B cell (primary cell): ENCODE measurements around the gene KIF15. TPM values are rescaled to one million over a fixed set of nuclear protein-coding genes. Genes with fewer than 3 reads are reported as not detected.

ENCODE experiments used
- ATAC-seq: fragments of 200-7000 bp; cut with Tn5 transposase; one replicate; pipeline ENCODE4 v1.10.0; 2021; ENCODE audit warnings: low read depth, mild to moderate bottlenecking, moderate number of reproducible peaks, moderate library complexity
- CTCF ChIA-PET: fragments of 350-600 bp; sonication (Branson Sonifier 250); formaldehyde crosslinking; loops from one replicate; lab custom pipeline; 2021; ENCODE audit warnings: antibody characterized with exemption, inconsistent platforms; lab: Charles Lee
- POLR2A ChIA-PET: fragments of 350-600 bp; sonication (Branson Sonifier 250); formaldehyde crosslinking; loops from one replicate; lab custom pipeline; 2021; ENCODE audit warnings: antibody characterized with exemption; lab: Charles Lee
- DNase-seq: peaks from one replicate; pipeline ENCODE4 v3.0.0; 2013
- H2AFZ ChIP-seq: 2 replicates; pipeline ENCODE4 v1.6.1; 2012; ENCODE audit warnings: mild to moderate bottlenecking, low read depth, low read length; ENCODE audit not compliant: insufficient read depth, poor library complexity, severe bottlenecking
- H3K27ac ChIP-seq, 2 donors: 1 replicate in 1 of 2; 2 replicates in 1 of 2; pipeline ENCODE4 v1.5.1; 2012 to 2013; ENCODE audit warnings: low read length in 2 of 2, mild to moderate bottlenecking in 2 of 2, moderate library complexity in 1 of 2
- H3K27me3 ChIP-seq, 4 experiments: fragments of 200-600 bp in 1 of 4; sonication (generic) in 1 of 4; replicated peaks in 1 of 4; 1 replicate in 2 of 4; 2 replicates in 2 of 4; pipeline versions ENCODE4 v1.6.1 to v1.7.0; 2013 to 2016; ENCODE audit warnings: low read length in 3 of 4, mild to moderate bottlenecking in 2 of 4, mixed read lengths in 1 of 4, moderate library complexity in 1 of 4; ENCODE audit not compliant: insufficient read depth in 4 of 4, control insufficient read depth in 3 of 4; ENCODE audit errors: control extremely low read depth in 1 of 4
- H3K36me3 ChIP-seq, 2 experiments: replicated peaks in 1 of 2; 1 replicate in 1 of 2; 2 replicates in 1 of 2; pipeline versions ENCODE4 v1.6.1 to v1.7.1; 2013; ENCODE audit warnings: low read length in 1 of 2; ENCODE audit not compliant: insufficient read depth in 2 of 2, control insufficient read depth in 1 of 2; ENCODE audit errors: control extremely low read depth in 1 of 2, extremely low read depth in 1 of 2
- H3K4me1 ChIP-seq, 2 donors: fragments of 200-600 bp in 1 of 2; sonication (generic) in 1 of 2; 1 replicate in 1 of 2; 2 replicates in 1 of 2; pipeline versions ENCODE4 v1.5.1 to v1.6.1; 2013 to 2017; ENCODE audit warnings: low read length in 2 of 2; ENCODE audit not compliant: control insufficient read depth in 2 of 2, insufficient read depth in 2 of 2
- H3K4me2 ChIP-seq: replicated peaks from 2 replicates; pipeline ENCODE3; 2012; ENCODE audit warnings: mild to moderate bottlenecking, low read depth, low read length; ENCODE audit not compliant: poor library complexity, severe bottlenecking
- H3K4me3 ChIP-seq, 5 experiments: fragments of 200-600 bp in 1 of 5; sonication (generic) in 1 of 5; 1 replicate in 3 of 5; 2 replicates in 2 of 5; pipeline versions ENCODE4 v1.5.1 to v1.7.0; 2011 to 2016; ENCODE audit warnings: low read length in 4 of 5, mild to moderate bottlenecking in 4 of 5, low read depth in 2 of 5, control low read depth in 1 of 5, moderate library complexity in 1 of 5; ENCODE audit not compliant: insufficient read depth in 1 of 5; ENCODE audit errors: control extremely low read depth in 1 of 5, extremely low read depth in 1 of 5
- H3K79me2 ChIP-seq: fragments of 200-600 bp; sonication (generic); one replicate; pipeline ENCODE4 v1.6.0; 2016; ENCODE audit warnings: low read length; ENCODE audit not compliant: control insufficient read depth, insufficient read depth
- H3K9ac ChIP-seq: fragments of 200-600 bp; sonication (generic); 2 replicates; pipeline ENCODE4 v1.6.1; 2017; ENCODE audit warnings: mild to moderate bottlenecking, low read length, moderate library complexity
- H3K9me3 ChIP-seq, 3 donors: one replicate each; pipeline versions ENCODE4 v1.6.1 to v1.7.1; 2013; ENCODE audit warnings: low read length in 2 of 3; ENCODE audit not compliant: control insufficient read depth in 2 of 3, insufficient read depth in 1 of 3; ENCODE audit errors: control extremely low read depth in 1 of 3
- H4K20me1 ChIP-seq: 2 replicates; pipeline ENCODE4 v1.6.0; 2012; ENCODE audit warnings: mild to moderate bottlenecking, low read length; ENCODE audit not compliant: insufficient read depth, control insufficient read depth, poor library complexity, severe bottlenecking
- H3K27ac Mint-ChIP-seq: one replicate; pipeline ENCODE4 v1.8.0; 2021; ENCODE audit warnings: mixed read lengths
- H3K27me3 Mint-ChIP-seq: one replicate; pipeline ENCODE4 v1.8.0; 2021; ENCODE audit warnings: mixed read lengths
- H3K4me1 Mint-ChIP-seq: one replicate; pipeline ENCODE4 v1.8.0; 2021; ENCODE audit warnings: mixed read lengths
- H3K4me3 Mint-ChIP-seq: one replicate; pipeline ENCODE4 v1.8.0; 2021; ENCODE audit warnings: mixed read lengths
- H3K9me3 Mint-ChIP-seq: one replicate; pipeline ENCODE4 v1.8.0; 2022; ENCODE audit warnings: mixed read lengths; ENCODE audit not compliant: insufficient read depth
- EZH2 ChIP-seq: IDR thresholded peaks from 2 replicates; pipeline ENCODE4 v1.6.1; 2012; ENCODE audit warnings: borderline replicate concordance, low read depth, mild to moderate bottlenecking, moderate library complexity, low read length; ENCODE audit not compliant: insufficient read depth, poor library complexity, severe bottlenecking
- WGBS: methylation state at CpG from one replicate; pipeline ENCODE4 v1.1.5; 2013; ENCODE audit warnings: missing lambda C conversion rate; ENCODE audit not compliant: insufficient coverage; 5-methylcytosine and 5-hydroxymethylcytosine counted together
- intact Hi-C: fragments of 100-400 bp; cut with micrococcal nuclease; formaldehyde crosslinking; loops from one replicate; pipeline ENCODE4 v1.10.0; 2022
- polyA plus RNA-seq: library from polyadenylated mRNA; depleted of rRNA; stranded (reverse); fragments of >200 nt; gene quantifications from 2 replicates; pipeline ENCODE4 v1.2.3, GENCODE V29; 2012
- total RNA-seq, 2 donors: library from RNA; stranded (reverse); fragments of 120-200 nt in 1 of 2; gene quantifications; 1 replicate in 1 of 2; 2 replicates in 1 of 2; pipeline versions ENCODE4 v1.2.3 to v1.2.4, GENCODE V29; 2013 to 2022

The KIF15 gene
- total and polyA plus RNA-seq, 2 donors (not counting 1 experiment from before 2014, with no cell fraction given): 0.28 to 1.4 TPM

- ATAC-seq (no peak), DNase-seq (no peak)
- no peak for TF ChIP-seq EZH2
- CTCF ChIA-PET: no interaction called here
- peaks cover 2 to 12% (median 6%) of the 10 kb centered on the region in 3 donors for H3K9me3 ChIP-seq
- Mint-ChIP-seq H3K9me3 (peaks cover 3% of the 10 kb centered on the region), H3K4me3 (no peak overlapping the region), H3K27ac (no peak overlapping the region), H3K27me3 (no peaks in the 10 kb centered on the region), H3K4me1 (no peaks in the 10 kb centered on the region)
- no peak overlapping the region for H3K4me3 ChIP-seq
- no CpG with 5 or more reads among the region's 1 CpG for WGBS
- no peak overlapping the region for H3K4me2 ChIP-seq
- H3K4me1 ChIP-seq: no peaks in the 10 kb centered on the region
- POLR2A ChIA-PET: no interaction called here
- no peaks in the 10 kb centered on the region for H4K20me1 ChIP-seq
- H3K27ac ChIP-seq: no peak overlapping the region
- intact Hi-C loops: no loop called here
- no peak overlapping the region for H3K9ac ChIP-seq
- no peaks in the 10 kb centered on the region for H3K27me3 ChIP-seq
- H2AFZ ChIP-seq: no peak overlapping the region
- H3K79me2 ChIP-seq: peaks cover 20% of the 10 kb centered on the region
- no peaks in the 10 kb centered on the region for H3K36me3 ChIP-seq
Measured at GRCh38 chr3:44771424-44772098, 10.0 kb downstream of the KIF15 start.

- TF ChIP-seq EZH2: no peak
Measured at GRCh38 chr3:44772099-44772442, 10.5 kb downstream of the KIF15 start.

More at GRCh38 chr3:44772099-44772442, 10.5 kb downstream of the KIF15 start:
- Mint-ChIP-seq H3K4me1 (no peaks in the 10 kb centered on the region), H3K27me3 (no peaks in the 10 kb centered on the region), H3K9me3 (peaks cover 3% of the 10 kb centered on the region), H3K27ac (no peak overlapping the region), H3K4me3 (no peak overlapping the region)
- H3K4me3 ChIP-seq: no peak overlapping the region
- no peak overlapping the region for H2AFZ ChIP-seq
- H4K20me1 ChIP-seq: no peaks in the 10 kb centered on the region
- ATAC-seq: no peak
- H3K4me2 ChIP-seq: no peak overlapping the region
- ChIA-PET POLR2A (no interaction called here), CTCF (no interaction called here)
- no peak overlapping the region for H3K9ac ChIP-seq
- no peaks in the 10 kb centered on the region for H3K36me3 ChIP-seq
- no peak overlapping the region for H3K27ac ChIP-seq
- no peak for DNase-seq
- intact Hi-C loops: no loop called here
- H3K9me3 ChIP-seq: peaks cover 2 to 12% (median 6%) of the 10 kb centered on the region in 3 donors
- no peaks in the 10 kb centered on the region for H3K27me3 ChIP-seq
- no peaks in the 10 kb centered on the region for H3K4me1 ChIP-seq
- peaks cover 19% of the 10 kb centered on the region for H3K79me2 ChIP-seq
- no CpG with 5 or more reads among the region's 1 CpG for WGBS
